HCT116 (cell line): Measurements from ENCODE around the gene MRGPRE. TPM values are rescaled to one million over a fixed set of nuclear protein-coding genes. Genes with fewer than 3 reads are reported as not detected.

Experiments
- ATAC-seq: fragments of 200-7000 bp; cut with Tn5 transposase; 2 replicates; pipeline ENCODE4 v1.9.1; 2020; ENCODE audit warnings: mild to moderate bottlenecking, moderate library complexity
- BruUV-seq: library from RNA; stranded (reverse); fragments of 400-500 nt; replicated peaks from 2 replicates; lab custom pipeline; 2021; lab: Mats Ljungman, UMichigan
- CTCF ChIA-PET: fragments of 300-600 bp; sonication (Branson Sonifier 250); formaldehyde crosslinking; loops from one replicate; lab custom pipeline; 2021; ENCODE audit warnings: antibody characterized with exemption; lab: Charles Lee
- POLR2A ChIA-PET: fragments of 300-600, 350-600 bp; sonication (Branson Sonifier 250); formaldehyde crosslinking; loops from one replicate; lab custom pipeline; 2021; ENCODE audit warnings: antibody characterized with exemption; lab: Charles Lee
- RAD21 ChIA-PET, 2 experiments: fragments of 300-600 bp; sonication (Branson Sonifier 250); formaldehyde crosslinking; loops; one replicate each; lab custom pipeline; 2023; ENCODE audit warnings: low total read pairs in 2 of 2; ENCODE audit not compliant: uncharacterized antibody in 2 of 2, unreplicated experiment in 2 of 2, low non-redundant PET in 1 of 2; lab: Charles Lee
- DNase-seq: peaks from one replicate; pipeline ENCODE4 v3.0.0-alpha.2; 2010; ENCODE audit warnings: low read depth, low spot score
- H2AFZ ChIP-seq: fragments of 200-600 bp; shearing (Covaris generic), sonication (generic); 2 replicates; pipeline ENCODE4 v1.6.1; 2017; ENCODE audit warnings: low read depth, mixed run types, mixed read lengths, antibody characterized with exemption, low read length; ENCODE audit not compliant: poor library complexity, severe bottlenecking
- H3K27ac ChIP-seq: 2 replicates; pipeline ENCODE4 v1.5.1; 2012; ENCODE audit warnings: low read depth, low read length
- H3K27me3 ChIP-seq: fragments of 200-600 bp; sonication (generic); 2 replicates; pipeline ENCODE4 v1.6.1; 2016; ENCODE audit warnings: mixed run types, low read length, mixed read lengths; ENCODE audit not compliant: insufficient read depth
- H3K36me3 ChIP-seq, 2 experiments: fragments of 200-500 bp in 1 of 2; fragments of 200-600 bp in 1 of 2; sonication (Bioruptor generic) in 1 of 2; sonication (generic) in 1 of 2; 2 replicates each; pipeline versions ENCODE4 v1.5.1 to v1.6.1; 2014 to 2016; ENCODE audit warnings: low read length in 2 of 2, inconsistent platforms in 1 of 2, mixed read lengths in 1 of 2, mixed run types in 1 of 2; ENCODE audit not compliant: insufficient read depth in 2 of 2, control insufficient read depth in 1 of 2
- H3K4me1 ChIP-seq, 2 experiments: fragments of 200-600 bp in 1 of 2; sonication (generic) in 1 of 2; 2 replicates each; pipeline versions ENCODE4 v1.5.1 to v1.6.1; 2012 to 2017; ENCODE audit warnings: low read length in 2 of 2, inconsistent platforms in 1 of 2, mild to moderate bottlenecking in 1 of 2, mixed read lengths in 1 of 2, mixed run types in 1 of 2, moderate library complexity in 1 of 2; ENCODE audit not compliant: insufficient read depth in 2 of 2, control insufficient read depth in 1 of 2
- H3K4me2 ChIP-seq: fragments of 200-600 bp; sonication (generic); 2 replicates; pipeline ENCODE4 v1.6.1; 2017; ENCODE audit warnings: mixed run types, low read length, mixed read lengths
- H3K4me3 ChIP-seq, 2 experiments: fragments of 200-600 bp in 1 of 2; sonication (generic) in 1 of 2; replicated peaks in 1 of 2; 2 replicates each; pipeline ENCODE4 v1.5.1; 2011 to 2016; ENCODE audit warnings: low read length in 2 of 2, control low read depth in 1 of 2, low read depth in 1 of 2, mild to moderate bottlenecking in 1 of 2, mixed read lengths in 1 of 2, mixed run types in 1 of 2
- H3K79me2 ChIP-seq: fragments of 200-600 bp; sonication (generic); 2 replicates; pipeline ENCODE4 v1.6.1; 2017; ENCODE audit warnings: mild to moderate bottlenecking, mixed run types, low read length, moderate library complexity, mixed read lengths; ENCODE audit not compliant: insufficient read depth
- H3K9ac ChIP-seq: fragments of 200-600 bp; sonication (generic); 2 replicates; pipeline ENCODE4 v1.6.1; 2016; ENCODE audit warnings: low read length, mixed read lengths
- H3K9me2 ChIP-seq: fragments of 200-600 bp; sonication (generic), shearing (Covaris generic); 2 replicates; pipeline ENCODE4 v1.6.1; 2017; ENCODE audit warnings: mixed run types, mild to moderate bottlenecking, moderate library complexity; ENCODE audit not compliant: insufficient read depth
- H3K9me3 ChIP-seq, 2 experiments: fragments of 200-500 bp in 1 of 2; fragments of 200-600 bp in 1 of 2; sonication (Bioruptor generic) in 1 of 2; sonication (generic) in 1 of 2; 2 replicates each; pipeline ENCODE4 v1.6.1; 2014 to 2017; ENCODE audit warnings: low read length in 2 of 2, mixed read lengths in 2 of 2, inconsistent platforms in 1 of 2, low read depth in 1 of 2, mild to moderate bottlenecking in 1 of 2, mixed run types in 1 of 2, moderate library complexity in 1 of 2; ENCODE audit not compliant: control insufficient read depth in 1 of 2, insufficient read depth in 1 of 2
- H4K20me1 ChIP-seq: fragments of 200-600 bp; sonication (generic), shearing (Covaris generic); 2 replicates; pipeline ENCODE4 v1.6.1; 2017; ENCODE audit warnings: mixed run types, mild to moderate bottlenecking, moderate library complexity; ENCODE audit not compliant: insufficient read depth
- CBX3 ChIP-seq: IDR thresholded peaks from 2 replicates; pipeline ENCODE4 v1.6.1; 2012; ENCODE audit warnings: low read depth
- CEBPB ChIP-seq: IDR thresholded peaks from 2 replicates; pipeline ENCODE4 v1.6.1; 2012; ENCODE audit warnings: low read depth
- FOSL1 ChIP-seq: IDR thresholded peaks from 2 replicates; pipeline ENCODE4 v1.6.1; 2012; ENCODE audit warnings: low read depth
- MAX ChIP-seq: IDR thresholded peaks from 2 replicates; pipeline ENCODE4 v1.6.1; 2012
- RAD21 ChIP-seq: IDR thresholded peaks from 2 replicates; pipeline ENCODE4 v1.6.1; 2012; ENCODE audit warnings: low read depth, mild to moderate bottlenecking
- REST ChIP-seq: IDR thresholded peaks from 2 replicates; pipeline ENCODE4 v1.6.1; 2012; ENCODE audit warnings: low read depth
- SP1 ChIP-seq: IDR thresholded peaks from 2 replicates; pipeline ENCODE4 v1.6.1; 2012; ENCODE audit warnings: low read depth
- intact Hi-C: fragments of 100-400 bp; cut with micrococcal nuclease; formaldehyde crosslinking; loops from 2 replicates; pipeline ENCODE4 v1.10.0; 2022
- total RNA-seq: library from RNA; stranded (reverse); gene quantifications from one replicate; pipeline ENCODE4 v1.2.1, GENCODE V29; 2021; ENCODE audit not compliant: unreplicated experiment

MRGPRE gene
- total RNA-seq, 1 experiment from 2014 or later = not detected

GRCh38 chr11:3231550-3231850 is 717 bp downstream of the MRGPRE start:
- Histone ChIP-seq H3K79me2 (no peaks in the 10 kb centered on the region), H3K4me1 (no peaks in the 10 kb centered on the region), H3K9me2 (no peaks in the 10 kb centered on the region), H3K27ac (no peak overlapping the region), H2AFZ (no peak overlapping the region), H3K9ac (no peak overlapping the region), H3K4me2 (no peak overlapping the region), H4K20me1 (no peaks in the 10 kb centered on the region), H3K27me3 (no peaks in the 10 kb centered on the region; the same call in 1 of the 2 replicates), H3K9me3 (no peaks in the 10 kb centered on the region), H3K4me3 (no peak overlapping the region), H3K36me3 (no peaks in the 10 kb centered on the region)
- no peak for TF ChIP-seq MAX
- TF ChIP-seq SP1 = no peak
- TF ChIP-seq RAD21 = no peak
- no peak for TF ChIP-seq FOSL1
- TF ChIP-seq CEBPB = no peak
- TF ChIP-seq REST = no peak
- no peak for TF ChIP-seq CBX3
- ChIA-PET RAD21 (no interaction called here), POLR2A (no interaction called here), CTCF (no interaction called here)
- DNase-seq (no peak), ATAC-seq (no peak)
- intact Hi-C loops = no loop called here
- BruUV-seq = no TSS peak
